ENCODE data around the gene NTNG2.

NTNG2 gene

DNA sequence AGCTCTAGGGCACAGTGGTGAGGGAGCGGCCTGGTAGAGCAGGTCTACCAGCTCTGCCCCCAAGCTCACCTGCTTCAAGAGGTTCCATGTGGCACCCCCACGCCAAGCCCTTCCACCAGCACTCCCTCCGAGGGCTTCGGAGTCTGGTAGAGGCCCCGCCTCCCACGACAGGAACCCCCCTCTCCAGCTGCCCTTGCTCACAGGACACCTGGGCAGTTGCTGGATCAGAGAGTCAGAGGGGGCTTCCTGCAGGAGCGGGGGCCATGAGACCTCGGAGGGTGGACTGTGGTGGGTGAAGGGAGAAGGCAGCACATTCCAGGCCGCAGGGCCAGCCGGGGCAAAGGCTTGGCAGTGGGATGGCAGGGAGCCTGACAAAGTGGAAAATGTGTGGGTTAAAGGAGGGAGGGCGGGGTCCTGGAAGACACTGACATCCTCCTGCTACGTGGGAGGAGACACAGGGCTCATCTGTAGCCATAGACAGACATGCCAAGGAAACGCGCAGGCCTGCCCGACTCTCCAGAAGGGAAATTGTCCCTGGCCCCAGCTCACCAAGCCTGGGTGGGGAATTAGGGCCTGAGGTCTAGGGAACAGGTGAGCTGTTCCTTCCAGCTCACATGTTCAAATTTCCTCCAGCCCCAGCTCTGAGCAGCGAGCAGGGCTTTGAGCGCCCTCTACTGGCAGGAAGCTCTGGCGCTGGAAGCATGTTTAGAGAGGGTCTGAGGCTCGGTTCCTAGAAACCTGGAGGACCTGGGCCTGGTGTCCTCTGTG lies 74.2 kb downstream of the NTNG2 start:
- peak; percentile 82 for DNase-seq (ENCODE audit: low spot score)

- DNase-seq (ENCODE audit: low spot score), result no peak
These were observed 74.9 kb downstream of the NTNG2 start for GRCh38 chr9:132236662-132237311.

GRCh38 chr9:132237481-132237880 lies 75.6 kb downstream of the NTNG2 start:
- no peak for DNase-seq (ENCODE audit: low spot score)

GRCh38 chr9:132238026-132238972 lies 76.4 kb downstream of the NTNG2 start:
- DNase-seq (ENCODE audit: low spot score), result no peak

DNA sequence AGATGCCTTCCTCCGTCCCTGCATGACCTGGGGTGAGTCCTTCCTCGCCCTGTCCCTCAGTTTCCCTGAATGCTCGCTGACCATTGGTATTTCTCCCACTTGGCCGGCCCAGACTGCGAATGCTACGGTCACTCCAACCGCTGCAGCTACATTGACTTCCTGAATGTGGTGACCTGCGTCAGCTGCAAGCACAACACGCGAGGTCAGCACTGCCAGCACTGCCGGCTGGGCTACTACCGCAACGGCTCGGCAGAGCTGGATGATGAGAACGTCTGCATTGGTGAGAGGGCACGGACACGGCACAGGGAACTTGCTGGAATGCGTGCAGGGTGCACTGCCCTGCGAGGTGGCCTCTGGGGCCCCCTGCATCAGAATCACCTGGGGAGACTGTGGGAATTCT lies 77.1 kb downstream of the NTNG2 start:
- DNase-seq (ENCODE audit: low spot score), result no peak

DNA sequence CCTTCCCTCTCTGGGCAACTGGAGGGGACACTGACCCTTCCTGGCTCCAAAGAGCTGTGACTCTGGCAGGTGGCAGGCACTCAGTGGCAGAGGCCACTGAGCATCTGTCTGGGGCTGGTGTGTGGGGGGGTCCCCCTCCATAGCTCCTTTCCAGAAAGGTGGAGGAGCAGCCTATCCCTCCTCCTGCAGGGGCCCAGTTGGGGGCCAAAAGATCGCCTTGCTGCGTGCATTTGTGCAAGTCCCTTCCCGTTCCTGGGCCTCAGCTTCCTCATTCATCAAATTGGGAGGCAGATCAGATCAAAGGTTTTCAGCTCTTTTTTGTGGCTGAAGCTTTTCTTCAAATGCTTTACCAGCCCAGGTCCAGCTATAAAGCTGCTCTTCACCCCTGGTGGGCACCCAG lies 77.7 kb downstream of the NTNG2 start:
- DNase-seq (ENCODE audit: low spot score), result no peak

- no peak for DNase-seq (ENCODE audit: low spot score)
These were observed 78.4 kb downstream of the NTNG2 start for GRCh38 chr9:132239999-132240840.

GRCh38 chr9:132240841-132241482 lies 79.1 kb downstream of the NTNG2 start:
- DNase-seq (ENCODE audit: low spot score), result peak; percentile 98

DNA sequence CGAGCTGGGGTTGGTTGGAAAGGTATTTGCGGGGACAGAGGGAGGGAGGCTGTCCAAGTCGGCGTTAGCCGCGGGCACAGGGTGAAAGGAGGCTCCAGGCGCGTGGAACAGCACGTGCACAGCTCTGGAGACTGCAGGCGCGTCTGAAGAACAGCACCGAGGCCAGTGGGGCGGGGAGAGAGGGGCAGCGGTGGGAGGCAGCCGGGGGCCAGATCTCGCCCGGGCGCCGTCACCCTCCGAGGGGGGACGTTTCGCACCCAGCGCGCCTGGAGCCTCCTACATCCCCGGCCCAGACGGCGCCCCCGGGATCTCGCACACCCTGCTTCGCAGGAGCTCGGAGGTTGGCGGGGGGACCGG lies 79.6 kb downstream of the NTNG2 start:
- DNase-seq (ENCODE audit: low spot score), result no peak

DNA sequence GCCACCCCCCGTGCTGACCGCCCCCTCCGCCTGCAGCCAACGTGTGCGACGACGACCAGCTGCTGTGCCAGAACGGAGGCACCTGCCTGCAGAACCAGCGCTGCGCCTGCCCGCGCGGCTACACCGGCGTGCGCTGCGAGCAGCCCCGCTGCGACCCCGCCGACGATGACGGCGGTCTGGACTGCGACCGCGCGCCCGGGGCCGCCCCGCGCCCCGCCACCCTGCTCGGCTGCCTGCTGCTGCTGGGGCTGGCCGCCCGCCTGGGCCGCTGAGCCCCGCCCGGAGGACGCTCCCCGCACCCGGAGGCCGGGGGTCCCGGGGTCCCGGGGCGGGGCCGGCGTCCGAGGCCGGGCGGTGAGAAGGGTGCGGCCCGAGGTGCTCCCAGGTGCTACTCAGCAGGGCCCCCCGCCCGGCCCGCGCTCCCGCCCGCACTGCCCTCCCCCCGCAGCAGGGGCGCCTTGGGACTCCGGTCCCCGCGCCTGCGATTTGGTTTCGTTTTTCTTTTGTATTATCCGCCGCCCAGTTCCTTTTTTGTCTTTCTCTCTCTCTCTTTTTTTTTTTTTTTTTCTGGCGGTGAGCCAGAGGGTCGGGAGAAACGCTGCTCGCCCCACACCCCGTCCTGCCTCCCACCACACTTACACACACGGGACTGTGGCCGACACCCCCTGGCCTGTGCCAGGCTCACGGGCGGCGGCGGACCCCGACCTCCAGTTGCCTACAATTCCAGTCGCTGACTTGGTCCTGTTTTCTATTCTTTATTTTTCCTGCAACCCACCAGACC lies 80.2 kb downstream of the NTNG2 start:
- peak; percentile 72 for DNase-seq (ENCODE audit: low spot score)

GRCh38 chr9:132242621-132243155 lies 80.8 kb downstream of the NTNG2 start:
- no peak for DNase-seq (ENCODE audit: low spot score)

- no peak for DNase-seq (ENCODE audit: low spot score)
These were observed 81.6 kb downstream of the NTNG2 start for GRCh38 chr9:132243156-132244074.

DNA sequence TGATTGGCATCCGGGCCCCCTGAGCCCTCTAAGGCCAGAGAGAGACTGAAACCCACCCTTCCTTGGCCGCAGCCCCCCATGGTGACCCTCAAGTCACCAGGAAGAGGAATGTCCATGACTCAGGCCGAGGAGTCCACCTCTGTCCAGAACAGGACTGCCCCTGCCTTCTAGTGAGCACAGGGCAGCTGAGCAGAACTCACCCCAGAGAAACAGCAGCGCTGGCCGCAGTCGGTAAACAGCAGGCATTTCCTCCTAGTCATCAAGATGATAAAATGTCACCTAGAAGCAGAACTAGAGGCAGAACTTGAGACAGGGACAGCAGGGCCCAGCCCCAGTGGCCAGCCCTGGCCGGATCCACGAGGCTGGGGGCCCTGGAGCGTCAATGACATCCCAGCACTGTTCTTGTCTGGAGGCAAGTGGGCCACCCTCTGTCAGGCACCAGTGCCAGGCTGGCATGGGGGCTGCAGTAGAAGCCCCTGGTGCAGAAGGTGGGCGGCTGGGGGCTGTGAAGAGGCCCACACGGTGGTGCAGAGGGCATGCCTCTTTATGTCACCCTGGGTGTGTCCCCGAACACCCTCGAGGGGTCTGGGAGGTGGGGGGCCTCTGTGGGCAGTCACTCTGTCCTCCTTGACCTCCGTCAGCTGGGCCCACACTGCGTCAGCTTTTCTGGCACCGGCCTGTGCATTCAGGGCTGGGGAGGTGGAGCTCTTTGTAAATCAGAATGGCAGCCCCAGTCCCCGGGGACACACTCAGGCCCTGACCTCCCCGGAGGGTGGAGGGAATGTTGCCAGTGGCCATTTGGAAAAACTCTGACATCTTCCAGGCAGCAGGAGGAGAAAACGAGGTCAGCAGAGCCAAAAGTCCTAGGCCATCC lies 83.0 kb downstream of the NTNG2 start:
- DNase-seq (ENCODE audit: low spot score), result no peak

DNA sequence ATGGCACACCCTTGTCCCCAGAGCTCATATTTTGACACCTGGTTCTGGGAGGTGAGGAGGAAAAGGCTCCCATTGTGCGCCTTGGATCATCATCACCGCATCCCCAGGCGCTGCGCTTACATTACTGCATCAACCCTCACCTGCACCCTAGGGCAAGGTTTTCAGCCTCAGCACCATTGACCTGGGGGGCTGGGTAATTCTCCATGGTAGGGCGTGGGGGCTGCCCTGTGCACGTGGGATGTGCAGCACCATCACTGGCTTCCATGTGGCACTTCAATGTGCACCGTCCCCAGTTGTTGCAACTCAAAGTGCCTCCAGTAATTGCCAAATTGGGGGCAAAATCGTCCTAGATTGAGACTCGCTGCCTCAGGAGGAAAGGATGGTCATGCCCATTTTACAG lies 83.6 kb downstream of the NTNG2 start:
- no peak for DNase-seq (ENCODE audit: low spot score)

DNA sequence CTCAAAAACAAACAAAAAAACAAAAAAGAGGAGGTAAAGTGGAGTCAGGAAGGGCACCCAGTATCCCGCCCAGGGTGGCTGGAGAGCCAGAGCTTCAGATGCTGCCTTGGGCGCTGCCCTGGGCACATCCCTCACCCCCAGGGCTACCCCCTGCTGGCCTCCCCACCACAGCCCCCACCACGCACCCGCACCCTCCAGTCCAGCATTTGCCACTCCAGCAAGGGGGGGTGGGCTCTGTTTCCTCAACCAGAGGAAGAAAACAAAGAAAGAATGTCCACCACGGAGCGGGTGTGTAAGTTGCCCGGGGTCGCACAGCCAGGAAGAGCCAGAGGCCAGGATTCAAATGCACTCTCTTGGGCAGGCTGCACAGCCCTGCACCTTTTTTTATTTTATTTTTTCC lies 86.1 kb downstream of the NTNG2 start:
- no peak for DNase-seq (ENCODE audit: low spot score)

GRCh38 chr9:132249123-132249522 lies 87.3 kb downstream of the NTNG2 start:
- DNase-seq (ENCODE audit: low spot score), result no peak

- DNase-seq (ENCODE audit: low spot score), result no peak
These were observed 87.8 kb downstream of the NTNG2 start for GRCh38 chr9:132249690-132250089.

Measured in D341Med (cell line).